Heart right ventricle (tissue), 16 donors: ENCODE results near the gene GPHA2. TPM values are rescaled to one million over a fixed set of nuclear protein-coding genes. Genes with fewer than 3 reads are reported as not detected.

ENCODE experiments used
- ATAC-seq, 8 donors: fragments of 200-7000 bp; cut with Tn5 transposase; one replicate each; pipeline ENCODE4 v1.9.1; 2020; ENCODE audit warnings: mild to moderate bottlenecking in 8 of 8, moderate library complexity in 8 of 8, moderate number of reproducible peaks in 1 of 8
- DNase-seq, 2 donors: peaks; one replicate each; pipeline ENCODE4 v3.0.0-alpha.2; 2020
- H3K27ac ChIP-seq, 10 donors: fragments of 200-600 bp; sonication (generic) in 2 of 10; one replicate each; pipeline versions ENCODE4 v1.5.0 to v1.8.0; 2020 to 2022; ENCODE audit warnings: mild to moderate bottlenecking in 3 of 10
- H3K27me3 ChIP-seq, 7 donors: fragments of 200-600 bp; one replicate each; pipeline ENCODE4 v1.8.0; 2021 to 2022; ENCODE audit warnings: mild to moderate bottlenecking in 2 of 7
- H3K36me3 ChIP-seq, 9 donors: fragments of 200-600 bp; sonication (generic) in 1 of 9; one replicate each; pipeline versions ENCODE4 v1.5.0 to v1.8.0; 2020 to 2022; ENCODE audit warnings: mild to moderate bottlenecking in 2 of 9
- H3K4me1 ChIP-seq, 9 donors: fragments of 200-600 bp; sonication (generic) in 1 of 9; one replicate each; pipeline versions ENCODE4 v1.5.0 to v1.8.0; 2020 to 2022; ENCODE audit warnings: mild to moderate bottlenecking in 4 of 9
- H3K4me3 ChIP-seq, 10 donors: fragments of 200-600 bp; sonication (generic) in 2 of 10; one replicate each; pipeline versions ENCODE4 v1.5.0 to v1.8.0; 2020 to 2022; ENCODE audit warnings: mild to moderate bottlenecking in 7 of 10, moderate library complexity in 2 of 10
- H3K9me3 ChIP-seq, 11 donors: fragments of 200-600 bp in 10 of 11; sonication (generic) in 2 of 11; one replicate each; pipeline versions ENCODE4 v1.5.0 to v1.8.0; 2013 to 2022; ENCODE audit warnings: mild to moderate bottlenecking in 2 of 11, control low read depth in 1 of 11, moderate library complexity in 1 of 11
- WGBS, 2 donors: extraction: QIAGEN DNeasy Blood & Tissue Kit; methylation state at CpG; one replicate each; pipeline ENCODE4 v1.1.7; 2013; ENCODE audit warnings: inconsistent platforms in 1 of 2; 5-methylcytosine and 5-hydroxymethylcytosine counted together
- intact Hi-C, 10 donors: fragments of 100-400 bp; cut with DNase I; formaldehyde crosslinking; loops; one replicate each; pipeline versions ENCODE4 v1.11.1 to v1.14.2; 2022
- polyA plus RNA-seq, 2 donors: library from polyadenylated mRNA; stranded (reverse); fragments of 200-250 nt; gene quantifications; one replicate each; pipeline ENCODE4 v1.2.3, GENCODE V29; 2013
- total RNA-seq, 10 donors: library from RNA; stranded (reverse); fragmentation: NEBNext Ultra II Directional in 3 of 10; extraction: Animal tissue kit (Norgen Biotek cat#: 25700) in 3 of 10; gene quantifications; one replicate each; pipeline versions ENCODE4 v1.2.1 to v1.2.4, GENCODE V29; 2021 to 2023
- TF ChIP-seq, protein P1 (sequence below), 9 donors: fragments of 200-600 bp; sonication (generic) in 2 of 9; IDR thresholded peaks; one replicate each; pipeline versions ENCODE4 v1.5.0 to v1.8.0; 2021 to 2022; ENCODE audit warnings: antibody characterized with exemption in 9 of 9, mild to moderate bottlenecking in 5 of 9, moderate library complexity in 1 of 9
- donor health status: Arrhythmogenic right ventricular cardiomyopathy.
- donor health status: ischemic (EF 13 %, LVEDD 7.1; RV severe dilation, severe dysfunction).
- donor health status: healthy with polysubstance abuse.
- donor health status: DM: no; HTN: yes; CAD: no.
- donor health status: DM: no; HTN: no; CAD: no.
- donor health status: ischemic (EF 25% LVEDD 6.9; RV normal size, moderate dysfunction).
- donor health status: ischemic (EF 25% LVEDD 5.7; RV mildly dilated, moderate dysfunction).
- donor health status: healthy.
- donor health status: DM: yes; HTN: yes; CAD: no.
- donor health status: Ischemic cardiomyopathy.
- donor health status: ischemic (EF 35%, LVEDD 5.7; RV mildly dilated, moderate dysfunction).
- donor health status: nonischemic (EF 11% LVEDD 7.7; RV severe dilation, severe dysfunction).
- donor health status: DM: yes; HTN: yes; CAD: no.
- donor health status: PGD.
- donor health status: ischemic (EF 29% LVEDD 5.4; RV normal size, mild dysfunction).
- donor health status: nonischemic (EF 23%, LVEDD 6.1; RV moderate dilation, normal function).

Gene GPHA2
- total and polyA plus RNA-seq, 12 donors = not detected

DNA sequence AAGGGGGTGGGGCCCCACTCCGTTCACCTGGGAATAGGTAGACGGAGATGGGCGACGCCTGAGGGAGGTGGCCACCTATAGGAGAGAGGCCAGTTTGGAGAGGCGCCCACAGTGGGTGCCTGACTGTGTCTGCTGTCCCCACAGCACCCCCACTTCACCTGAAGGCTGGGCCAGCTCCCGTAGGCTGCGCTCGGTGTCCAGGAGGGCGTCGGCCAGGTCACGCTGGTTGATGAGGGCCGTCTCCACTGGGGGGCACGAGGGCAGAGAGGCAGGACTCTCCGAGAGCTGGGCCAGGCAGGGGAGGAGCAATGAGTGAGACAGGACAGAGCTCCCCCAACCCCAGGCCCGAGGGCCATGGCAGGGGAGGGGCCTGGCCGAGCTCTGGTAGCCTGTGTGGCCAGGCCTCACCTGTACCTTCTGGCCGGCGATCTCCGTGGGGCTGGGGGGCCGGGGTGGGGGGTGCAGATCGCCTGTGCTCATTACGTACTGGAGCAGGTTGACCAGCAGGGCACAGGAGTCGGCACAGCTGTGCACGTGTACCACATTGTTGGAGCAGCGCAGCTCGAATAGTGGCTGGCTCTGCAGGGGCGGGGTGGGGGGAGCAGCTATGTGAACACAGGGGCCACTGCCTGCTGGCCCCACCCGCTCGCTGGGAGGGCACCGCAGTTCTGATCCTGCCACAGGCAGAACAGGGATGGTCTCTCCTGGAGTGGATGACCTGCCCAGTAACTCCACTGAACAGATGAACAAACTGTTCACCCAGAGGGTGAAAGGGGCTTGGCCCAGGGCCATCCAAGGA lies 33.4 kb downstream of the GPHA2 start:
- H3K27ac ChIP-seq = no peak overlapping the region
- no peaks in the 10 kb centered on the region for H3K4me1 ChIP-seq
- H3K27me3 ChIP-seq = no peaks in the 10 kb centered on the region
- intact Hi-C loops = no loop called here
- no peak overlapping the region for H3K4me3 ChIP-seq
- TF ChIP-seq, protein P1, sequence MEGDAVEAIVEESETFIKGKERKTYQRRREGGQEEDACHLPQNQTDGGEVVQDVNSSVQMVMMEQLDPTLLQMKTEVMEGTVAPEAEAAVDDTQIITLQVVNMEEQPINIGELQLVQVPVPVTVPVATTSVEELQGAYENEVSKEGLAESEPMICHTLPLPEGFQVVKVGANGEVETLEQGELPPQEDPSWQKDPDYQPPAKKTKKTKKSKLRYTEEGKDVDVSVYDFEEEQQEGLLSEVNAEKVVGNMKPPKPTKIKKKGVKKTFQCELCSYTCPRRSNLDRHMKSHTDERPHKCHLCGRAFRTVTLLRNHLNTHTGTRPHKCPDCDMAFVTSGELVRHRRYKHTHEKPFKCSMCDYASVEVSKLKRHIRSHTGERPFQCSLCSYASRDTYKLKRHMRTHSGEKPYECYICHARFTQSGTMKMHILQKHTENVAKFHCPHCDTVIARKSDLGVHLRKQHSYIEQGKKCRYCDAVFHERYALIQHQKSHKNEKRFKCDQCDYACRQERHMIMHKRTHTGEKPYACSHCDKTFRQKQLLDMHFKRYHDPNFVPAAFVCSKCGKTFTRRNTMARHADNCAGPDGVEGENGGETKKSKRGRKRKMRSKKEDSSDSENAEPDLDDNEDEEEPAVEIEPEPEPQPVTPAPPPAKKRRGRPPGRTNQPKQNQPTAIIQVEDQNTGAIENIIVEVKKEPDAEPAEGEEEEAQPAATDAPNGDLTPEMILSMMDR (IDR thresholded peaks at IDR 0.05) = no peak
- H3K36me3 ChIP-seq = peaks cover 0 to 100% (median 73%) of the 10 kb centered on the region in 9 donors
- no peak for ATAC-seq
- DNase-seq = no peak
- no peaks in the 10 kb centered on the region for H3K9me3 ChIP-seq
- 91 to 93% methylated on average over 30 of the region's 30 CpGs for WGBS, 2 donors

GRCh38 chr11:64900774-64901173 lies 34.9 kb downstream of the GPHA2 start:
- WGBS, 2 donors = 95 to 96% methylated on average over 17 of the region's 17 CpGs
- H3K4me3 ChIP-seq = no peak overlapping the region
- H3K36me3 ChIP-seq = peaks cover 0 to 100% (median 58%) of the 10 kb centered on the region in 9 donors
- ATAC-seq (no peak), DNase-seq (no peak)
- TF ChIP-seq, protein P1 (IDR thresholded peaks at IDR 0.05) = no peak
- H3K4me1 ChIP-seq = no peaks in the 10 kb centered on the region
- H3K27me3 ChIP-seq = no peaks in the 10 kb centered on the region
- intact Hi-C loops = no loop called here
- H3K27ac ChIP-seq = no peak overlapping the region
- no peaks in the 10 kb centered on the region for H3K9me3 ChIP-seq

DNA sequence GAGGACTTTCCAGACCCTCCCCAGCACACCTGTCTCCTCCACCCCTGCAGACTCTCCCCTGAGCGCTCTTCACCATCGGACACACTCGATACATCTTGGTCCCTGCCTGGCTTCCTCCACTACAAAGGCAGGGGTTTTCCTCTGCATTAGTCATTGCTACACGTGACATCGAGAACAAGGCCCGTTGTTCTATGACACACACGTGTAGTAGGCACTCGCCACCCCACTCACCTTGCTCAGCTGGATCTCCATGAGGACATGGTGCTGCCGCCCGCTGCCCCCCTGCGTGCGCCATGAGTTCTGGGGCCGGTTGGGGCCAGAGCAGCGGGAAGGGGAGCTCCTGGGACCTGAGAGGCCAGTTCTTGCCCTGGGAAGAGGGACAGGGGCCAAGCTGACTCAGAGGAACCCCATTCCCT lies 35.4 kb downstream of the GPHA2 start:
- intact Hi-C loops = no loop called here
- 86 to 94% methylated on average over 14 of the region's 14 CpGs for WGBS, 2 donors
- Histone ChIP-seq H3K36me3 (peaks cover 0 to 100% (median 57%) of the 10 kb centered on the region in 9 donors), H3K4me1 (no peaks in the 10 kb centered on the region), H3K27ac (no peak overlapping the region), H3K9me3 (no peaks in the 10 kb centered on the region), H3K4me3 (no peak overlapping the region), H3K27me3 (no peaks in the 10 kb centered on the region)
- DNase-seq (no peak), ATAC-seq (no peak)
- TF ChIP-seq, protein P1 (IDR thresholded peaks at IDR 0.05) = no peak

GRCh38 chr11:64898541-64898940 lies 37.2 kb downstream of the GPHA2 start:
- Histone ChIP-seq H3K9me3 (no peaks in the 10 kb centered on the region), H3K4me1 (peaks cover 1 to 13% (median 9%) of the 10 kb centered on the region in 9 donors), H3K27ac (no peak overlapping the region), H3K4me3 (no peak overlapping the region), H3K27me3 (no peaks in the 10 kb centered on the region), H3K36me3 (peaks cover 0 to 92% (median 48%) of the 10 kb centered on the region in 9 donors)
- no peak for DNase-seq
- whole genome bisulfite sequencing, 2 donors = 96 to 97% methylated on average over 19 of the region's 19 CpGs
- TF ChIP-seq, protein P1 (IDR thresholded peaks at IDR 0.05) = no peak
- intact Hi-C loops = loop anchor here in 2 of 10 donors (10.0 kb wide), 1 partner anchor 114 kb away; no protein-coding TSS in a partner anchor
- ATAC-seq = no peak
